HG03097 (cell line): ENCODE measurements around the gene TREML2.

Experiments
- ATAC-seq: cut with Tn5 transposase; IDR thresholded peaks from one replicate; pipeline ENCODE4 v1.9.1; 2021; ENCODE audit not compliant: unreplicated experiment, low FRiP score

The TREML2 gene

GRCh38 chr6:41179163-41179562 lies 21.8 kb downstream of the TREML2 start:
- no peak for ATAC-seq

DNA sequence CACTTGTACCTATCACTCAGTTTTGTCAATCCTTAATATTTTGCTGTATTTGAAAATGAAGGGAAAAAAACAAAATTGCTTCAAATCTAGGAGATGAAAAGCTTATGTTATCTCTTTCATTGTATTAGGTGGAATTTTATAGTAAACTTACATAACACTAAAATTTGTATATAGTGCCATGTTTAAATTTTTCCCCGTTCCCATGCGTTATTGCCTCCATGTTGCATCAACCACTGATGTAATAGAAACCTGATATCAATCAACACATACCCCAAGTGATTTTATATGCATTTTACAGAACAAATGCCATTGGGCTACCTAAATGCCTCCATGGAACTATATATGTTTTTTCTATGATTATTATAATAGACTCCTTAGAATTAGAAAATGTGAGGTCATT lies 23.3 kb downstream of the TREML2 start:
- ATAC-seq, result no peak

DNA sequence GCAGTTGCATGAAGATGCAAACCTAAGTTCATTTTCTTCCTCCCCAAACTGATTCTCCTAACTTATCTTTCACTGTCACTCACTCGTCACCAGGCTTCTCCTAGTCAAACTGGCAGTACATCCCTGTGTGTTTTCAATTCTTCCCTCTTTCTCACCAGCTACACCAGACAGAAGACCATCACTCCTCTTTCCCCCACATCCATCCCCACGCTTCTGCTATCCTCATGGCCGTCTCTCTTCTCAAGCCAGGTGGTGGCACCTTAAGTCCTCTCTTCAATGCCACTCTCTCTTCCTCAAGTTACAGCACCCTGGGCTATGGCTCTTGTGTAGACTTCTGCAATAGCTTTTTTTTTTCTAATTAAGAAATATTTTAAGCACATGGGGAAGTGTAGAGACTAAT lies 23.7 kb downstream of the TREML2 start:
- ATAC-seq, result no peak

GRCh38 chr6:41176189-41176588 lies 24.8 kb downstream of the TREML2 start:
- no peak for ATAC-seq

DNA sequence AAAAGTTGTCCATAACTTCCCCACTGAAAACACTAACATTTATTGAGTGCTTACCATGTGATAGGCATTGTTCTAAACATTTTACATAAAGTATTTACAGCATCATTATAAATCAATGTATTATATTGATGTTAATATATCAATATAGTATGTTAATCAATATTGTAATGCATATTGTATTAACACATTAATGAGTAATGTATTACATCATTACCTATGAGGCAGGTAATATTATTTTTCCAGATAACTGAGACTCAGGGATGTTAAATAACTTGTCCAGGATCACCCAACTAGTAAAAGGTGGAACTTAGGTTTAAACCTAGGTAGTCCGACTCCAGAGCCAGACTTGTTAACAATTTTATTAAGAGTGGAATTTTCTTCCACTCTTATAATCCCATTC lies 25.9 kb downstream of the TREML2 start:
- no peak for ATAC-seq

DNA sequence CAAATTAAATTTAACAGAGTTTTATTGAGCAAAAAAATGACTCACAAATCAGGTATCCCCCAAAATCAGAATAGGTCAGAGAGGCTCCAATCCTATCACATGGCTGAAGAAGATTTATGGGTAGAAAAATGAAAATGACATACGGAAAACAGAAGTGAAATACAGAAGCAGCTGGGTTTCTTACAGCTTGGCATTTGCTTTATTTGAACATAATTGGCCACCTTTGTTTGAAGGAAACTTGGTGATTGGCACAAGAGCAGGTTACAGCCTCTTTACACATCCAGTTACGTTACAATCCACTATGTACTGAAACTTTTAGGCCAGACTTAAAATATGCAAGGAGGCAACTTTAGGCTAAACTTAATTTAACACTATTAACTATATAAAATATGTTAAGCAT lies 26.3 kb downstream of the TREML2 start:
- ATAC-seq, result no peak

GRCh38 chr6:41171908-41172307 lies 29.0 kb downstream of the TREML2 start:
- no peak for ATAC-seq

- no peak for ATAC-seq
These were observed 30.3 kb downstream of the TREML2 start for GRCh38 chr6:41170547-41171160.

GRCh38 chr6:41167173-41167963 lies 33.6 kb downstream of the TREML2 start:
- ATAC-seq, result no peak

GRCh38 chr6:41164551-41165120 lies 36.3 kb downstream of the TREML2 start:
- no peak for ATAC-seq

DNA sequence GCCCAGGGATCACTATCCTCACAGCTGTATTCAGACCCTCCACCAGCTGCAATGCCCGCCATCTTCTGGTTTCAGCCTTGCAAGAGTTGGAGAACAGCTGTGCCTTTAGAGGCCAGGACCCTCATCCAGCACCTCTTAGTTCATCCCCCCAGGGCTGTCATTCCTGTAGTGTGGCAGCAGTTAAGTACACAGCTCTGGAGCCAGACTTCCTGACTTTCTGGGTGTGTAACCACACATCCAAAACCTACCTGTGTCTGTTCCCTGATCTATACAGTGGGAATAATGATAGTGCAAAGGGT lies 37.6 kb downstream of the TREML2 start:
- no peak for ATAC-seq

- no peak for ATAC-seq
These were observed 38.1 kb downstream of the TREML2 start, which contains the start of gene TREM2 for GRCh38 chr6:41162687-41163418. Gene TREM2, minus strand, starts transcription at chr6:41163116. Its CDS starts 34 bp downstream, at chr6:41163082.

GRCh38 chr6:41161851-41162552 lies 38.9 kb downstream of the TREML2 start:
- ATAC-seq, result no peak

DNA sequence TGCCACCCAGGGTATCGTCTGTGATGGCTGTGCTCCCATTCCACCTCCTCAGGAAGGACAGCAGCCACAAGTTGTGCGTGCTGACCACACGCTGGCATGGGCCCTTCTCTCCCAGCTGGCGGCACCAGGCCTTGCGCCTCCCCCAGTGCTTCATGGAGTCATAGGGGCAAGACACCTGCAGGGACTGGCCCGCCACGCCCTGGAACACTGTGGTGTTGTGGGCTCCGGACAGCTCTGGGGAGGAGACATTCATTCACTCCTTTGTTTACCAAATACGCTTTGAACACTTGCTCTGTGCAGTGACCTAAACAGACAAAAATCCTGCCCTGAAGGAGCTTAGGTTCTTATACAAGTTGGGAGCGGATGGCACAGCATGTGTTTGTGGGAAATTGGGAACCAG lies 39.6 kb downstream of the TREML2 start:
- no peak for ATAC-seq

DNA sequence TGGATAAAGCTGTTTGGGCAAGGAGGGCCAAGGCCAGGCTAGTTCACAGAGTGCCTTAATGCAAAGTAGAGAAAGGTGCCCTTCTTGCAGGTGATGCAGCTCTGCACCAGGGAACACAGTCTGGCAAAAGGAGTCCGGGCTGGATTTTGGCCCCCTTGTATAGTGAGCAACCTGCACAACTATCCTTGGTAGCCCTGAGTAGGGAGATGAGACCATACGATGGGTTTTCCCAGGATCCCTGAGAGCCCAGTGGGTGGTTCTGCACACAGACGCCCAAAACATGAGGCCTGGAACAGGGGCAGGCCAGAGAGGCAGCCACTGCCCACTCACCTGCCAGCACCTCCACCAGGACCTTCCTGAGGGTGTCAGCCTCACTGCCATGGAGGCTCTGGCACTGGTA lies 40.0 kb downstream of the TREML2 start:
- ATAC-seq, result no peak

- ATAC-seq, result no peak
These were observed 41.4 kb downstream of the TREML2 start for GRCh38 chr6:41159415-41160082.

GRCh38 chr6:41157323-41157722 lies 43.6 kb downstream of the TREML2 start:
- ATAC-seq, result no peak

- no peak for ATAC-seq
These were observed 44.2 kb downstream of the TREML2 start for GRCh38 chr6:41156771-41157170.

- ATAC-seq, result no peak
These were observed 44.9 kb downstream of the TREML2 start for GRCh38 chr6:41156001-41156400.

GRCh38 chr6:41155132-41155805 lies 45.7 kb downstream of the TREML2 start:
- no peak for ATAC-seq
